Uterus (tissue), 2 donors: ENCODE results near the gene ERVH48-1.

Source experiments
- CTCF ChIP-seq, 4 experiments: fragments of 200-600 bp in 2 of 4; fragments of 450-650 bp in 2 of 4; sonication (generic) in 2 of 4; IDR thresholded peaks; one replicate each; pipeline ENCODE4 v1.5.1; 2016 to 2019; ENCODE audit warnings: antibody characterized with exemption in 4 of 4, mild to moderate bottlenecking in 2 of 4, moderate library complexity in 1 of 4
- POLR2A ChIP-seq, 2 donors: fragments of 450-650 bp; IDR thresholded peaks; one replicate each; pipeline ENCODE4 v1.6.1; 2016; ENCODE audit warnings: antibody characterized with exemption in 2 of 2, mild to moderate bottlenecking in 1 of 2, moderate library complexity in 1 of 2

- TF ChIP-seq CTCF (IDR thresholded peaks at IDR 0.05) (no peak), POLR2A (IDR thresholded peaks at IDR 0.05) (no peak)
Measured at GRCh38 chr21:42903817-42904216, 21.6 kb downstream of the ERVH48-1 start.
